Fibroblast of pulmonary artery (primary cell): ENCODE results near the gene ITGA2B.

Experiments used
- DNase-seq: peaks from one replicate; pipeline ENCODE4 v3.0.0-alpha.2; 2010; ENCODE audit warnings: low read depth
- H3K4me3 ChIP-seq: replicated peaks from 2 replicates; pipeline ENCODE4 v1.5.1; 2011; ENCODE audit warnings: low read depth, mild to moderate bottlenecking, control low read depth, low read length, moderate library complexity
- CTCF ChIP-seq: IDR thresholded peaks from 2 replicates; pipeline ENCODE4 v1.5.1; 2011; ENCODE audit warnings: mild to moderate bottlenecking, control low read depth, low read length, inconsistent platforms; ENCODE audit errors: missing control alignments

The ITGA2B gene

DNA sequence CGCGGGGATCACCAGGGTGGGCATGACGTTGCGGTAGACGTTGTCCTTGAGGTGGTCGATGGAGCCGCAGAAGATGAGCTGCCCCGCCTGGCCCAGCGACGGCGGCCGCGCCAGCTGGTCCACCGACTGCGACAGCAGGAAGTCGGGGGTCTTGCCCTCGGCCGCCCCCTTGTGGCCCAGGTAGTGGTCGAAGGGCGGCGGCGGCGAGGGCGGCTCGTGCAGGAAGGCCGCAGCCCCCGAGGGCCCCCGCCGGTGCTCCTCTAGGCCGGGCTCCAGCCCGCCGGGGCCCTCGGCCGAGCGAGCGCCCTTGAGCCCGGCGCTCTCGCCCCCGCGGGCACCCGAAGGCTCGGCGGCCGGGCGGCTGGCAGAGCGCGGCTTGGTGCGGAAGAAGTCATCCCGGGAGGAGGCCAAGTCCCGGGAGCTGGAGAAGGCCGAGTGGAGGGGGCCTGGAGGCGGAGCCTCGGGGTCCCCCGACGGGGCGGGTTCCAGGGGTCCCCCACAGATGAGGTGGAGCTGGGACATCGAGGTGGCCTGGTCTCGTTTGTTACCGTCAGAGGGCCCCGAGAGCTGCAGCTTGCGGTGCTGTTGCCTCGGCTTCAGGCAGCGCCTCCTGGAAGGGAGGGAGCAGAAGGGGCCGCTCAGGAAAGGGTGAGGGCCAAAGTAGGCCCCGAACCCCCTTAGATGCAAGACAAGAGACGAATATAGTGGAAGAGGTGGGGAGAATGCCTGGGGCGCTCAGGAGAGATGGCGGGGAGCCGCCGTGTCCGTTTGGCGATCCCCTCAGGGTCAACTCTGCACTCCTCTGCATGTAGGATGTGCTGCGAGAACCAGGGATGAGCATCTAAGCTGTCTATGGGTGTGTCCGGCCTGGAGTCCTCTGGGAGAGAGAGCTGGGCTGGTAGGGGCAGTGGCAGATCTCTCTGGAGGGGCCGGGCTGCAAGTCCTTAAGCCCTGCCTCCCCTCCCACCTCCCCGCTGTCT is 34.6 kb downstream of the ITGA2B start:
- TF ChIP-seq CTCF, result no peak
- DNase-seq, result no peak
- H3K4me3 ChIP-seq, result no peak overlapping the region

- no peak overlapping the region for H3K4me3 ChIP-seq
- no peak for DNase-seq
- TF ChIP-seq CTCF, result no peak
These were observed 35.6 kb downstream of the ITGA2B start for GRCh38 chr17:44353672-44354331.

DNA sequence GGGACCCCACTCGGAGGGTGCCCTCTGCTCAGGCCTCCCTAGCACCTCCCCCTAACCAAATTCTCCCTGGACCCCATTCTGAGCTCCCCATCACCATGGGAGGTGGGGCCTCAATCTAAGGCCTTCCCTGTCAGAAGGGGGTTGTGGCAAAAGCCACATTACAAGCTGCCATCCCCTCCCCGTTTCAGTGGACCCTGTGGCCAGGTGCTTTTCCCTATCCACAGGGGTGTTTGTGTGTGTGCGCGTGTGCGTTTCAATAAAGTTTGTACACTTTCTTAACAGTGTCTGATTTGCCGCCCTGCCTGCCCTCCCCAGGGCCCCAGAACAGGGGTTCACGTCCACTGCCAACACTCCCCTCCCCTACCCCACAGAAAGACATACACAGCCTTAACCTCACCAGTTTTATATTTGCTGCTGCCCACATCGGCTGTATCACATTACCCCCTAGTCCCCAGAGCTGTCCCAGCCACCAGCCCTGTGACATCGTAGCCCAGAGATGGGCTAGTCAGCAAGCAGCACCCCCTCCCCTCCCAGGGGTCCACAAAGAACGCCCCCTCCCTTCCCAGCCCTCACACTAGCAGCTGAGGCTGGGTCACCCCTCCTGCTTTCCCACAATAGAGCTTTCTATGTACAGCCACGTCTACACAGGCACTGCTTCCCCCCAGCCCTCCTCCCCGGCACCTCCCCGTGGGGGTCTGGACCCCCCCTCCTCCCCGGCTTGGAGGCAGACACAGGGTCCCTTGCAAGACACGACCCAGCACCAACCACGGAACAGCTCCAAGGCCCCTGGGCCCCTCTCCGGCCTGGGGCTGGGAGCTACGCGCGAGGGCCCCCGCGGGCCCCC is 36.4 kb downstream of the ITGA2B start:
- TF ChIP-seq CTCF, result no peak
- H3K4me3 ChIP-seq, result no peak overlapping the region
- no peak for DNase-seq

GRCh38 chr17:44351961-44352827 is 37.3 kb downstream of the ITGA2B start:
- no peak overlapping the region for H3K4me3 ChIP-seq
- no peak for DNase-seq
- TF ChIP-seq CTCF, result no peak

GRCh38 chr17:44351464-44351863 is 38.0 kb downstream of the ITGA2B start:
- TF ChIP-seq CTCF, result no peak
- no peak overlapping the region for H3K4me3 ChIP-seq
- DNase-seq, result no peak

GRCh38 chr17:44350733-44351226 is 38.7 kb downstream of the ITGA2B start:
- no peak overlapping the region for H3K4me3 ChIP-seq
- peak; percentile 77 for TF ChIP-seq CTCF
- DNase-seq, result peak; percentile 62
